Measurements from ENCODE around the gene KCNMA1. TPM values are rescaled to one million over a fixed set of nuclear protein-coding genes. Genes with fewer than 3 reads are reported as not detected.
"Not testable (repeated sequence)": the region's sequence is repeated elsewhere in the genome, so short reads cannot be mapped to it uniquely, and the experiment has no call there.

Gene KCNMA1
- total RNA-seq, 1 donor from 2014 or later = 5.4 TPM

- no peak for ATAC-seq
These were observed 277.6 kb downstream of the KCNMA1 start for GRCh38 chr10:77359950-77360520.

DNA sequence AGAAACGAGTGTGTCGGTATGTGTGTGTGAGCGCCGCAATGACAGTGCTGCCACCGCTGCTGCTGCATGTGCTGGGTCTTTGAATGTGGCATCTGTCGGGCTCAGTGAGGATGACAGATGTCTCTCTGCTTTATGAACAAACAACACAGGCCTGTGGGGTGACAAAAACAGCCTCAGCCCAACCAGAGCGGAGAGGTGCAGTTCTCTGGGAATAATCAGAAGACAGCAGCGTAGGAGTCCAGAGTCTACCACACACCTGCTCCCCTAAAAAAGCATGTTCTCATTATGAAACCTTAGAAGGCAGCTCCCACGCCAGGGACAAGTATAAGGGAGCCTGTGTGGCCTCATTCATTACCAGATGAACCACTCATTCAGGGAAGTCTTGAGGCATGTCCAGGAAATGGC lies 278.3 kb downstream of the KCNMA1 start:
- ATAC-seq = no peak

- ATAC-seq = no peak
These were observed 279.0 kb downstream of the KCNMA1 start for GRCh38 chr10:77358656-77359055.

- ATAC-seq = no peak
These were observed 279.8 kb downstream of the KCNMA1 start for GRCh38 chr10:77357611-77358310.

DNA sequence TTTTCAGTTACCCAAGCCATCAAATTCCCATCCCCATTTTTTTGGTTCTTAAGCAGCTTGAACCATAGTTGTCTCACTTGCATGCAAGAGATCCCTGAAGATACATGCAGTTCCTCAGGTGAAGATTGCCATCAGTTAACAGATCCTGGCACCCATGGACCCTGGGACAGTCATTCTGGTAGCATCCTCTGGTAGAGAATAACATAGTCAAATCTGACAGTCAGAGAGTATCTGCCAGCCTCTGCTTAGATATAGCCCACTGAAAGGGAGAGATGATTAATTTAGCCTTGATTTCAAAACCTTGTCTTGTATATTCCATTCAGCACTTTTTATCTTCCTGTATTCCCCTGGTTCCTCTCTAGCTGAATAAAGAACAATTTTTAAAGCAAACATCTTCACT lies 280.4 kb downstream of the KCNMA1 start:
- no peak for ATAC-seq

GRCh38 chr10:77355844-77356243 lies 281.8 kb downstream of the KCNMA1 start:
- peak; percentile 61 for ATAC-seq

- no peak for ATAC-seq
These were observed 286.2 kb downstream of the KCNMA1 start for GRCh38 chr10:77351386-77351785.

DNA sequence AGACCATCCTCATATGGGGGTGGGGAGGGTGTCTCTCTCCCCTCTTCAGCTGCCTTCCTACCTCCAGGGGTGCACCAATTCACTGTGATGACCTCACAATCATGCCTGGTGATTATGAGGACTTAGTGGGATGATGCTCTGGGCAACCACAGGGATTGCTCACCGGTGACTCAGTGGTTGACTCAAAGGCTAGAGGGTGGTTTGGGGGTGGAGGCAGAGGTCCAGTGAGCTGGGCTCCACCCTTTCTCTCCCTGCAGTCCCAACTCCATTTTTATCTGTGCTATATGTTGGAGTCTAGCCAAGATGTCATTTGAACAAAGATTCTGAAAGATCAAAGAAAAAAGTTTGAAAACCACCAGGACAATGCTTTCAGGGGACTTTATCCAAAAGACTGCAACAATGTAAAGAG lies 286.9 kb downstream of the KCNMA1 start:
- ATAC-seq = peak; percentile 99

GRCh38 chr10:77350134-77350533 lies 287.5 kb downstream of the KCNMA1 start:
- peak; percentile 70 for ATAC-seq

DNA sequence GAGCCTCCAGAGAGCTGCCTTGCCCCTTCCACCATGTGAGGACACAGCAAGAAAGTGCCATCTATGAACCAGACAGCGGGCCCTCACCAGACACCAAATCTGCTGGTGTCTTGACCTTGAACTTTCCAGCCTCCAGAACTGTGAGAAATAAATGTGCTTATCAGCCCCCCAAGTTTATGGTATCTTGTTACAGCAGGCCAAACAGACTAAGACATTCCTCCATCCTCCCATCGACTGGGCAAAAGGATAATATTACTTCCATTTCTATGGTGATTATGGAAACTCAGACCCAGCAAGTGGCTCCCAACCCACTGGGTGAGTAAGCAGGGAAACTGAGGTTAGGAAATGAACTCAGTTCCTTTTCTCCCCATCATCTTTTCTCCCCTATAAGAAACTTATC lies 288.4 kb downstream of the KCNMA1 start:
- no peak for ATAC-seq

GRCh38 chr10:77348751-77349150 lies 288.9 kb downstream of the KCNMA1 start:
- ATAC-seq = no peak

DNA sequence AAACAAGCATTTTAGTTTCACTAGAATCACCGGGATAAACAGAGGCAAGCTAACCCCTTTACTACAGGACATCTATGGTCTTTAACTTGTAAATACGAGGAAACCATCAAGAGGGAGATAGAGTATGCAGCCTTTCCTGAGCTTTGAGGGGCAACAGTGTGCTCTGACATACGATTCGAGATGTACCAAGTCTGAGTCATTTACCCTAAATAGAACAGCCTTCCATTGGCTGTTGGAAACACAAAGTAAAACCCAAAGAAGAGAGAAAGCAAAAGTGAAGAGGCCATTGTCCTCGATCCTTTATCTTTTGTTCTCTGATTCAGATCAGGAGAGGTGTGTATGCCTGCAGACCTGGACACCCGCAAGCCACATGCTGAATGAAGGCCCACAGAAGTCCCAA lies 289.5 kb downstream of the KCNMA1 start:
- ATAC-seq = no peak

DNA sequence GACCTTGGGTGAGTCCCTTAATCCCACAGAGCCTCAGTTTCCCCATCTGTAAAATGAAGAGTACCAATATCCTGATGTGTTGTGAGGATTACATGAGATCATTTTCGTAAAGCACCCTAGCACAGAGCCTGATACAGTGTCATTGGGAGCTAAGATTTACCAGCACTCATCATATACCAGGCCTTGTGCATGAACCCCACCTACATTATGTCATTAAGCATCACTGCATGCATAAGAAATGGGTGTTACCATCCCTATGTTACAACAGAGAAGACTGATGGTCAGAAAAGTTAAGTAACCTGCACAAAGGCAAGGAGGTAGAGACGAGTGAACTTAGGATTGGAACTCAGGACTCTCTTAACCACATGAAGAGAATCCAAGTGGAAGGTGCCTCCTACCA lies 290.6 kb downstream of the KCNMA1 start:
- no peak for ATAC-seq

- no peak for ATAC-seq
These were observed 296.6 kb downstream of the KCNMA1 start for GRCh38 chr10:77341055-77341454.

DNA sequence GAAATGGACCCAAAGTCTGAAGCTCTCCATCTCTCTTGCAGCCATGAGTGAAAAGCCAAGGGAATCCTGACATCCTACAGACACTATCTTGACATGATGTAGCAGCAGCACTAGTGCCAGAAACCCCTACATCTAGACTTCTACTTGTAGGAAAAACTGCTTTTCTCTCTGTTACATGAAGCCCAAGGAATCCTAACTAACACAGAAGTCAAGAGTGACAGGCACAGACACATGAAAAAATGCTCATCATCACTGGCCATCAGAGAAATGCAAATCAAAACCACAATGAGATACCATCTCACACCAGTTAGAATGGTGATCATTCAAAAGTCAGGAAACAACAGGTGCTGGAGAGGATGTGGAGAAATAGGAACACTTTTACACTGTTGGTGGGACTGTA lies 297.7 kb downstream of the KCNMA1 start:
- not testable (repeated sequence) for ATAC-seq

GRCh38 chr10:77339166-77339565 lies 298.4 kb downstream of the KCNMA1 start:
- no peak for ATAC-seq

- ATAC-seq = no peak
These were observed 299.5 kb downstream of the KCNMA1 start for GRCh38 chr10:77338143-77338542.

- ATAC-seq = no peak
These were observed 303.1 kb downstream of the KCNMA1 start for GRCh38 chr10:77334501-77334900.

DNA sequence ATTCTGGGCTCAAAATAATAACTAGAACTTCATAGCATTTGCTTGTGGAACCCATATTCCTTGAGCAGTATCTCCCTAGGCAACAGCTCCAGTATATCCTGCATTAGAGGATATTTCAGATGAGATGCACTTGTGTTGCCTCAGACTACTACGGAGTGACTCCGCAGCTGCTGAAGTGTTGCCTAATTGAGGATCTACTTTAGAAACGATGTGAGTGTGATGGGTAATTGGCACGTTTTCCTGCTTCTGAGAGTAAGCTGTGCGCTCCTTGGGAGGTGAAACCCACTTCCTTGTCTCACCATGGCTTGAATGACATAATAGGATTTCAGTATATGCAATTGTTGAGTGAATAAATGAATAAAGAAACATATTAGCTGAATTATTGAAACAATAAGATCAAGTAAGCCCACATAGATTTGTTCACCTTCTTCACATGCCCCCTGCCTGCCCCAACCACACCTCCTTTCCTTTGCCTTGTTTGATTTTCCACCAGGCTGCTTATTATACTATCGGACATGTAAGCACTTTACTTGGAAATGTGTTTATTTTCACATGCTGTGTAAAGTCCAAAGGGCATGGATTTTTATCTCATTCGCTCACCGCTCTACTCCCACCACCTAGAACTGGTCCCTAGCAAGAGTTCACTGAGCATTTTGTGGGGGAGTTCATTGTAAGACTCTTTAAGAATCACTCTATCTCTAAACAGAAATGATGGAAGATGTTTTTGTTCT lies 303.8 kb downstream of the KCNMA1 start:
- ATAC-seq = no peak

GRCh38 chr10:77332256-77332655 lies 305.4 kb downstream of the KCNMA1 start:
- ATAC-seq = no peak

DNA sequence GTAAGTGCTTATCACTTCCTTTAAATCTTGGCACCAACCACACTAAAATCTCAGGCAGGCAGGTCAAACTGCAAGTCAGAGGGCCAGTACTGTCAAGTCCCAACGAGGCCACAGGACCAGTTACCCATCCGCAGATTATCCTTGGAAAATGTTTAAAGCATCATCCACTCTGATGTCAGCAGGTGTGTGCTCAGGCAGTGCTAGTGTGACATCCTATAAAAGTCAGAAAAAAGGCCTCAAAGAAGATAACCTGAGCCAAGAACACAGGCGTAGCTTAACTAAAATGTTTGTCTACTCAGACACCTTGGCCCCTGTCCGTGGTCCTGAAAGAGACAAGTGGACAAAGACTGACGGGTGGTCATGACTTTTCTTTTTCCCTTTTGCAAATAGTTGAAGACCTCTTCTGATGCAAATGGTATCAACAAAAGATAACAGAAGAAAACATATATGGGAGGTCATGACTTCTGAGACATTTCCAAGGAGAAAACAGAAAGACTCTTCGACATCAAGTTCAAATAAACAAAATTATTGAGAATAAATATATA lies 309.3 kb downstream of the KCNMA1 start:
- ATAC-seq = no peak

- ATAC-seq = peak; percentile 82
These were observed 312.4 kb downstream of the KCNMA1 start for GRCh38 chr10:77325233-77325537.

- no peak for ATAC-seq
These were observed 315.8 kb downstream of the KCNMA1 start for GRCh38 chr10:77321838-77322237.

GRCh38 chr10:77320971-77321471 lies 316.6 kb downstream of the KCNMA1 start:
- no peak for ATAC-seq
